ENCODE measurements around the gene ACYP1. TPM values are rescaled to one million over a fixed set of nuclear protein-coding genes. Genes with fewer than 3 reads are reported as not detected.

Gene ACYP1
- total RNA-seq, 5 donors from 2014 or later (not counting 1 experiment from before 2014, with no cell fraction given) = 15.3 to 26.1 (median 21.5) TPM

GRCh38 chr14:75030147-75030546, 33.7 kb downstream of the ACYP1 start:
- no peaks in the 10 kb centered on the region for H3K27me3 Mint-ChIP-seq
- no peaks in the 10 kb centered on the region for H3K9me3 Mint-ChIP-seq
- peaks cover 0 to 49% of the 10 kb centered on the region in 2 donors for H3K36me3 ChIP-seq (ENCODE audit: control insufficient read depth in 2 of 2, extremely low read depth in 1 of 2, insufficient read depth in 1 of 2, low read length in 1 of 2)
- DNase-seq = no peak
- H3K27ac ChIP-seq (ENCODE audit: low read length) = no peak overlapping the region
- WGBS (ENCODE audit: insufficient coverage) = no CpG with 5 or more reads among the region's 1 CpG
- ChIA-PET POLR2A (no interaction called here), CTCF (interaction anchor here in 1 of 2 donors (0.9 kb wide), 1 partner anchor 22 kb away, joined by 4 read pairs; no protein-coding TSS in a partner anchor)
- no peak overlapping the region for H3K4me3 ChIP-seq (ENCODE audit: control insufficient read depth in 1 of 2, extremely low read depth in 1 of 2, low read length in 1 of 2)
- H3K9me3 ChIP-seq = no peaks in the 10 kb centered on the region
- H3K36me3 Mint-ChIP-seq = peaks cover 45% of the 10 kb centered on the region
- no peaks in the 10 kb centered on the region for H3K4me1 Mint-ChIP-seq
- no peak overlapping the region for H3K4me3 Mint-ChIP-seq
- H3K4me1 ChIP-seq (ENCODE audit: control insufficient read depth in 1 of 2, extremely low read depth in 1 of 2, insufficient read depth in 2 of 2, low read length in 2 of 2) = no peaks in the 10 kb centered on the region
- no peaks in the 10 kb centered on the region for H3K27me3 ChIP-seq (replicated peaks in 1 of 2; ENCODE audit: control insufficient read depth in 2 of 2, extremely low read depth in 1 of 2, insufficient read depth in 2 of 2, low read length in 1 of 2)
- H3K27ac Mint-ChIP-seq = no peak overlapping the region
- no peak for ATAC-seq (replicated peaks in 1 of 4)

GRCh38 chr14:75025876-75026275, 37.9 kb downstream of the ACYP1 start:
- no peak for DNase-seq
- 92% methylated on average over 2 of the region's 2 CpGs for WGBS (ENCODE audit: insufficient coverage)
- Histone ChIP-seq H3K27me3 (replicated peaks in 1 of 2; ENCODE audit: control insufficient read depth in 2 of 2, extremely low read depth in 1 of 2, insufficient read depth in 2 of 2, low read length in 1 of 2) (no peaks in the 10 kb centered on the region), H3K4me1 (ENCODE audit: control insufficient read depth in 1 of 2, extremely low read depth in 1 of 2, insufficient read depth in 2 of 2, low read length in 2 of 2) (no peaks in the 10 kb centered on the region), H3K4me3 (ENCODE audit: control insufficient read depth in 1 of 2, extremely low read depth in 1 of 2, low read length in 1 of 2) (no peak overlapping the region), H3K9me3 (no peaks in the 10 kb centered on the region), H3K36me3 (ENCODE audit: control insufficient read depth in 2 of 2, extremely low read depth in 1 of 2, insufficient read depth in 1 of 2, low read length in 1 of 2) (peaks cover 4 to 37% of the 10 kb centered on the region in 2 donors), H3K27ac (ENCODE audit: low read length) (no peak overlapping the region)
- POLR2A ChIA-PET = interaction anchor here in 1 of 2 donors (0.6 kb wide), 1 partner anchor 53 kb away, joined by 6 read pairs; no protein-coding TSS in a partner anchor
- Mint-ChIP-seq H3K4me1 (no peaks in the 10 kb centered on the region), H3K9me3 (no peaks in the 10 kb centered on the region), H3K27me3 (no peaks in the 10 kb centered on the region), H3K4me3 (no peak overlapping the region), H3K27ac (no peak overlapping the region), H3K36me3 (peaks cover 38% of the 10 kb centered on the region)
- no peak for ATAC-seq (replicated peaks in 1 of 4)
- CTCF ChIA-PET = interaction anchor here in 1 of 2 donors (0.5 kb wide), 1 partner anchor 684 kb away, joined by 5 read pairs; no protein-coding TSS in a partner anchor

- Mint-ChIP-seq H3K27me3 (no peaks in the 10 kb centered on the region), H3K27ac (no peak overlapping the region), H3K36me3 (peaks cover 35% of the 10 kb centered on the region), H3K9me3 (no peaks in the 10 kb centered on the region), H3K4me1 (no peaks in the 10 kb centered on the region), H3K4me3 (no peak overlapping the region)
- WGBS (ENCODE audit: insufficient coverage) = 66% methylated on average over 4 of the region's 4 CpGs
- Histone ChIP-seq H3K36me3 (ENCODE audit: control insufficient read depth in 2 of 2, extremely low read depth in 1 of 2, insufficient read depth in 1 of 2, low read length in 1 of 2) (peaks cover 4 to 33% of the 10 kb centered on the region in 2 donors), H3K4me1 (ENCODE audit: control insufficient read depth in 1 of 2, extremely low read depth in 1 of 2, insufficient read depth in 2 of 2, low read length in 2 of 2) (no peaks in the 10 kb centered on the region), H3K27ac (ENCODE audit: low read length) (no peak overlapping the region), H3K9me3 (no peaks in the 10 kb centered on the region), H3K27me3 (replicated peaks in 1 of 2; ENCODE audit: control insufficient read depth in 2 of 2, extremely low read depth in 1 of 2, insufficient read depth in 2 of 2, low read length in 1 of 2) (no peaks in the 10 kb centered on the region), H3K4me3 (ENCODE audit: control insufficient read depth in 1 of 2, extremely low read depth in 1 of 2, low read length in 1 of 2) (no peak overlapping the region)
- ATAC-seq (replicated peaks in 1 of 4) (no peak), DNase-seq (no peak)
- POLR2A ChIA-PET = no interaction called here
- CTCF ChIA-PET = no interaction called here
Measured at GRCh38 chr14:75025082-75025481, 38.7 kb downstream of the ACYP1 start.

- Histone ChIP-seq H3K9me3 (no peaks in the 10 kb centered on the region), H3K27me3 (replicated peaks in 1 of 2; ENCODE audit: control insufficient read depth in 2 of 2, extremely low read depth in 1 of 2, insufficient read depth in 2 of 2, low read length in 1 of 2) (no peaks in the 10 kb centered on the region), H3K36me3 (ENCODE audit: control insufficient read depth in 2 of 2, extremely low read depth in 1 of 2, insufficient read depth in 1 of 2, low read length in 1 of 2) (peaks cover 4 to 40% of the 10 kb centered on the region in 2 donors), H3K27ac (ENCODE audit: low read length) (no peak overlapping the region), H3K4me3 (ENCODE audit: control insufficient read depth in 1 of 2, extremely low read depth in 1 of 2, low read length in 1 of 2) (no peak overlapping the region), H3K4me1 (ENCODE audit: control insufficient read depth in 1 of 2, extremely low read depth in 1 of 2, insufficient read depth in 2 of 2, low read length in 2 of 2) (no peaks in the 10 kb centered on the region)
- ChIA-PET CTCF (interaction anchor here in 1 of 2 donors (0.7 to 0.9 kb wide), 2 partner anchors 78 to 466 kb away, joined by 3 read pairs; no protein-coding TSS in a partner anchor), POLR2A (interaction anchor here in 1 of 2 donors (0.6 to 0.9 kb wide), 3 partner anchors 19 to 280 kb away, joined by 3 to 7 read pairs (median 3); no protein-coding TSS in a partner anchor)
- Mint-ChIP-seq H3K36me3 (peaks cover 37% of the 10 kb centered on the region), H3K4me1 (no peaks in the 10 kb centered on the region), H3K9me3 (no peaks in the 10 kb centered on the region), H3K27me3 (no peaks in the 10 kb centered on the region), H3K4me3 (no peak overlapping the region), H3K27ac (no peak overlapping the region)
- ATAC-seq (replicated peaks in 1 of 4) (no peak), DNase-seq (no peak)
- WGBS (ENCODE audit: insufficient coverage) = 80% methylated on average over 1 of the region's 1 CpG
Measured at GRCh38 chr14:75023108-75023507, 40.7 kb downstream of the ACYP1 start.

- ChIA-PET CTCF (interaction anchor here in 1 of 2 donors (0.7 to 0.9 kb wide), 2 partner anchors 78 to 467 kb away, joined by 3 read pairs; no protein-coding TSS in a partner anchor), POLR2A (interaction anchor here in 1 of 2 donors (0.7 to 0.9 kb wide), 2 partner anchors 19 to 280 kb away, joined by 3 read pairs; no protein-coding TSS in a partner anchor)
- ATAC-seq (replicated peaks in 1 of 4) = no peak
- H3K9me3 Mint-ChIP-seq = no peaks in the 10 kb centered on the region
- H3K4me1 Mint-ChIP-seq = no peaks in the 10 kb centered on the region
- Histone ChIP-seq H3K27me3 (replicated peaks in 1 of 2; ENCODE audit: control insufficient read depth in 2 of 2, extremely low read depth in 1 of 2, insufficient read depth in 2 of 2, low read length in 1 of 2) (no peaks in the 10 kb centered on the region), H3K4me3 (ENCODE audit: control insufficient read depth in 1 of 2, extremely low read depth in 1 of 2, low read length in 1 of 2) (no peak overlapping the region), H3K4me1 (ENCODE audit: control insufficient read depth in 1 of 2, extremely low read depth in 1 of 2, insufficient read depth in 2 of 2, low read length in 2 of 2) (no peaks in the 10 kb centered on the region), H3K9me3 (no peaks in the 10 kb centered on the region), H3K27ac (ENCODE audit: low read length) (no peak overlapping the region), H3K36me3 (ENCODE audit: control insufficient read depth in 2 of 2, extremely low read depth in 1 of 2, insufficient read depth in 1 of 2, low read length in 1 of 2) (peaks cover 4 to 43% of the 10 kb centered on the region in 2 donors)
- H3K27ac Mint-ChIP-seq = no peak overlapping the region
- no peak overlapping the region for H3K4me3 Mint-ChIP-seq
- DNase-seq = peak in 2 of 35 experiments; percentile 11 to 15
- WGBS (ENCODE audit: insufficient coverage) = 90% methylated on average over 4 of the region's 8 CpGs
- H3K36me3 Mint-ChIP-seq = peaks cover 34% of the 10 kb centered on the region
- H3K27me3 Mint-ChIP-seq = no peaks in the 10 kb centered on the region
Measured at GRCh38 chr14:75022655-75023054, 41.2 kb downstream of the ACYP1 start.

GRCh38 chr14:75018694-75019093, 45.1 kb downstream of the ACYP1 start:
- POLR2A ChIA-PET = interaction anchor here (0.5 to 1.2 kb wide), 3 partner anchors 12 to 154 kb away, joined by 3 to 11 read pairs (median 5); no protein-coding TSS in a partner anchor

More at GRCh38 chr14:75018694-75019093, 45.1 kb downstream of the ACYP1 start:
- Histone ChIP-seq H3K36me3 (ENCODE audit: control insufficient read depth in 2 of 2, extremely low read depth in 1 of 2, insufficient read depth in 1 of 2, low read length in 1 of 2) (peaks cover 7 to 60% of the 10 kb centered on the region in 2 donors), H3K4me3 (ENCODE audit: control insufficient read depth in 1 of 2, extremely low read depth in 1 of 2, low read length in 1 of 2) (no peak overlapping the region), H3K4me1 (ENCODE audit: control insufficient read depth in 1 of 2, extremely low read depth in 1 of 2, insufficient read depth in 2 of 2, low read length in 2 of 2) (no peaks in the 10 kb centered on the region), H3K9me3 (no peaks in the 10 kb centered on the region), H3K27me3 (replicated peaks in 1 of 2; ENCODE audit: control insufficient read depth in 2 of 2, extremely low read depth in 1 of 2, insufficient read depth in 2 of 2, low read length in 1 of 2) (no peaks in the 10 kb centered on the region), H3K27ac (ENCODE audit: low read length) (no peak overlapping the region)
- H3K4me3 Mint-ChIP-seq = no peak overlapping the region
- H3K36me3 Mint-ChIP-seq = peaks cover 53% of the 10 kb centered on the region
- no peaks in the 10 kb centered on the region for H3K4me1 Mint-ChIP-seq
- H3K9me3 Mint-ChIP-seq = no peaks in the 10 kb centered on the region
- no peak for DNase-seq
- CTCF ChIA-PET = interaction anchor here (0.6 to 0.7 kb wide), 3 partner anchors 61 to 158 kb away, joined by 3 to 8 read pairs (median 5); no protein-coding TSS in a partner anchor
- peak overlapping the region in 1 of 2 donors; percentile 44 for H3K27ac Mint-ChIP-seq
- WGBS (ENCODE audit: insufficient coverage) = 96% methylated on average over 3 of the region's 3 CpGs
- H3K27me3 Mint-ChIP-seq = no peaks in the 10 kb centered on the region
- ATAC-seq (replicated peaks in 1 of 4) = no peak
